Stimulated activated CD8-positive, alpha-beta memory T cell treated with anti-CD3 and anti-CD28 coated beads, Interleukin-15, amount 100 ng/mL, for 24 hours (primary cell): ENCODE measurements around the gene NADSYN1.
"Not testable (repeated sequence)": the region's sequence is repeated elsewhere in the genome, so short reads cannot be mapped to it uniquely, and the experiment has no call there.

Experiments used
- DNase-seq: peaks from one replicate; pipeline ENCODE4 v3.0.0-alpha.2; 2020; ENCODE audit warnings: low read depth

The NADSYN1 gene

DNA sequence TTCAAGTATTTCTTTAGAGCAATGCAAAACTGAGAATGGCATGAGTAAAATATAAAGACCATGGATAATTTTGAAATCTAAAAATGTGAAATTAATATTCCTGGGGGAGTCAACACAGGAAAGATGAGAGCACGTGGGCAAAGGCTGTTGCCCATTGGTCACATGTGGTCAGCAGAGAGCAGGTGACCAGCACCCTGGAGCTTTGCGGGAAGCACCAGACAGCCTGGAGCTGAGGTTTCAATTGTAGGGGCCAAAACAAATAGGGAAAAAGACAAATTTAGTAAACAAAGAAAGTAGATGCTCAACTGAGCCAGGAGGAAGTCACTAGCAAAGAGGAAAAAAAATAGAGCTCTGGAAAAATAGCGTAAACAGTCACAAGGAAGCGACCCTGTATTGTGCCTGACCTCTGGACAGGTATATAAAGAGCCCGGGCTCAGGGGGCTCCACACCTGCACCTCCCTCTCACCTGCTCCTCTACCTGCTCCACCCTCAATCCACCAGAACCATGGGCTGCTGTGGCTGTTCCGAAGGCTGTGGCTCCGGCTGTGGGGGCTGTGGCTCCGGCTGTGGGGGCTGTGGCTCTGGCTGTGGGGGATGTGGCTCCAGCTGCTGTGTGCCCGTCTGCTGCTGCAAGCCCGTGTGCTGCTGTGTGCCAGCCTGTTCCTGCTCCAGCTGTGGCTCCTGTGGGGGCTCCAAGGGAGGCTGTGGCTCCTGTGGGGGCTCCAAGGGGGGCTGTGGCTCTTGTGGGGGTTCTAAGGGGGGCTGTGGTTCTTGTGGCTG lies 74.0 kb downstream of the NADSYN1 start, which contains the start of gene KRTAP5-7:
KRTAP5-7 (plus strand) TSS at position 472 of the 780 bp plus-strand sequence; CDS start at position 506, 34 bp downstream.
- DNase-seq: not testable (repeated sequence)

DNA sequence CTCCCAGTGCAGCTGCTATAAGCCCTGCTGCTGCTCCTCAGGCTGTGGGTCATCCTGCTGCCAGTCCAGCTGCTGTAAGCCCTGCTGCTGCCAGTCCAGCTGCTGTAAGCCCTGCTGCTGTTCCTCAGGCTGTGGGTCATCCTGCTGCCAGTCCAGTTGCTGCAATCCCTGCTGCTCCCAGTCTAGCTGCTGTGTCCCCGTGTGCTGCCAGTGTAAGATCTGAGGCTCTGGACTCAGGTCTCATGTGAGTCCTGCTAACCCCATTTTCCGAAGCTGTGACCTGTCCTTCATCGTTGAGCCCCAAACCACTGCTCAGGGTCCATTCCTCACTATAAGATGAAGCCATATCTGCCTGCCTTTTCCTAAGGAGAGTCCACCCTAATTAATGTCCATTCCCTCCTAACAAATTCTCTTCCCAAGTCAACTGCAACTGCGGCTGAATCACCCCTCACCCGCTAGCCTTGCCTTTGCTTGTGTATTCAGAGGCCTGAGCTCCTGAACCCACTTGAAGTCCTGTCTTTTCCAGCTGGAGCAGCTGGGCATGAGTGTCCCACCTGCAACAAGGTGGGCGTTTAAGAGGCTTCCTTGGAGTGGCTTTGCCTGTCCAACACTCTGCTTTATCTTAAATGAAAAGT lies 74.7 kb downstream of the NADSYN1 start:
- no peak for DNase-seq

DNA sequence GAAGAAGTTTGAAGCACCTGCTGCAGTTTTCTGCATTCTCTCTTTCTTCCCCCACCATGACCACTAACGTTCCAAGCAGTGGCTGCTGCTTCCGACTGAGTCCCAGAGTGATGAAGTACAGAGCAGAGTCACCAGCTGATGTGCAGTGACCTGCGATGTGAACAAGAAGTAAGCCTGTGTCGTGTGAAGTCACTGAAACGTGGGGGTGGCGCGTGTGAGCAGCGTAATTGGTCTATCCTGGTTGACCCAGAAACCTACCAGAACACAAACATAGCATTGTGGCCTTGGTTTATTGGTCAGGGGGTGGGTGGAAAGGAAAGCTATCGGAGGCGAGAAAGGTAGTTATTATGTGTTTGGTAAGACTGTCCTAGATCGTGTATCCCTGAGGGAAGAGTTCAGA lies 77.6 kb downstream of the NADSYN1 start:
- DNase-seq: no peak

DNA sequence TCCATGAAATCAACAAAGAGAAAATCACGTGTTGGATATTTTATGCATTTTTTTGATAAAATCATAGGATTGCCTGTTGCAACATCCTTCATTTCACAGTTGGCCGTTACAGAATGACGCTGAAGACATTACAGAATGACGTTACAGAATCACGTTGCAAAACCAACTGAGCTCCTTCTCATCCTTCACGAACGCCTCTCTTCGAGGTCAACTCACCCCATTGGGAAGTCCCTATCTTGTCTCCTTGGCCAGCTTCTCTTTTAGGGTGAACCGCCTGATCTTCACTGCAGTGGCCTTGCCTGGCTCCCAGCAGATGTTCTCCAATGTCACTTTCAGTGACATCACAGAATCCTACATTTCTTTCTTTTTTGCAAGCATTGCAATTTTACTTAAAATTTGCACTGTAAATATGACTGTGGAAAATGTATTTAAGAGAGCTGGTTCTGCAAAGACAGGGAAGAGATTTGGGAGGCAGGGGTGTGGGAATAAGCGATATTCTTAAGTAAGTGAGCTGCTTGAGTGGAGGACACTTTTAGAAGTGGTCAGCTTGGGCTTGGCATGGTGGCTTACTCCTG lies 79.1 kb downstream of the NADSYN1 start:
- no peak for DNase-seq

DNA sequence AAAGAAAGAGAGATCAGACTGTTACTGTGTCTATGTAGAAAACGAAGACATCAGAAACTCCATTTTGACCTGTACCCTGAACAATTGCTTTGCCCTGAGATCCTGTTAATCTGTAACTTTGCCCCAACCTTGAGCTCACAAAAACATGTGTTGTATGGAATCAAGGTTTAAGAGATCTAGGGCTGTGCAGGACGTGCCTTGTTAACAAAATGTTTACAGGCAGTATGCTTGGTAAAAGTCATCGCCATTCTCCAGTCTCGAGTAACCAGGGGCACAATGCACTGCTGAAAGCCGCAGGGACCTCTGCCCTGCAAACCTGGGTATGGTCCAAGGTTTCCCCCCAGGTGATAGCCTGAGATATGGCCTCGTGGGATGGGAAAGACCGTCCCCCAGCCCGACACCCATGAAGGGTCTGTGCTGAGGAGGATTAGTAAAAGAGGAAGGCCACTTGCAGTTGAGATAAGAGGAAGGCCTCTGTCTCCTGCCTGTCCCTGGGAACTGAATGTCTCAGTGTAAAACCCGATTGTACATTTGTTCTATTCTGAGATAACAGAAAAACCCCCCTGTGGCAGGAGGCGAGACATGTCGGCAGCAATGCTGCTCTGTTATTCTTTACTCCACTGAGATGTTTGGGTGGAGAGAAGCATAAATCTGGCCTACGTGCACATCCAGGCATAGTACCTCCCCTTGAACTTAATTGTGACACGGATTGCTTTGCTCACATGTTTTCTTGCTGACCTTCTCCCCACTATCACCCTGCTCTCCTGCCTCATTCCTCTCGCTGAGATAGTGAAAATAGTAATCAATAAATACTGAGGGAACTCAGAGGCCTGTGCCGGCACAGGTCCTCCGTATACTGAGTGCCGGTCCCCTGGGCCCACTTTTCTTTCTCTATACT lies 82.0 kb downstream of the NADSYN1 start:
- DNase-seq: not testable (repeated sequence)

DNA sequence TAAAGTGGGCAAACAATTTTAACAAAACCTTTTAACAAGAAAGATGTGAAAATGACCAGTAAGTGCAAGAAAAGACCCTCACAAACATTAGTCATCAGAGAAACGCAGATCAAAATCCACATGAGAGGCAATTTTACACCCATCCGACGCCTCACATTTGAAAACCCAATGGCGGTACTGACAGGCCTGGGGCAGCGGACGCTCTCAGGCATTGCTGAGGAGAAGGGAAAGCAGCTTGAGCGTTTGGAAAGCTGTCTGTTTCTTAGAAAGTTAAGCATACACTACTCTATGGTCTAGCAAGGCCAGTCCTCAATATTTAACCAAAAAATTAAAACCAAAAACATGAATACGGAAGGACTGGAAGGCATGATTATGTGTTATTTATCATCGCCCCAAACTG lies 82.8 kb downstream of the NADSYN1 start:
- DNase-seq: no peak

DNA sequence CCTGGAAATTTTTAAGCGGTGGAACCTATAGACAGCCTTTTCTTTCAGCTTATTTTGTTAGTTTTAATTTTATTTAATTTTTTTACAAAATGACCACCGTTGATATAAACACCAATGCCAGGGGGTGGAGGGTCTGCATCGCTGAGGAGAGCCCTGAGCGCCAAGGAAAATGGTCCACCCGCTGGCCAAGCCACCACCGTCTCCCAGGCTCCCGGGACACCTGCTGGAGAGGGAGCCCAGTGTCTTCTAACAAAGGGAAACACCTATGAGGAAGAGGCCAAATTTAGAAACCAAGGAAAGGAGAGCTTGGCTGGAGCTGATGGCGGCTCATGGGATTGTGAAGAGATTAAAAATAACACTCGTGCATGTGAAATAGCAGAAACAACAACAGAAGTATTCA lies 84.5 kb downstream of the NADSYN1 start:
- no peak for DNase-seq

DNA sequence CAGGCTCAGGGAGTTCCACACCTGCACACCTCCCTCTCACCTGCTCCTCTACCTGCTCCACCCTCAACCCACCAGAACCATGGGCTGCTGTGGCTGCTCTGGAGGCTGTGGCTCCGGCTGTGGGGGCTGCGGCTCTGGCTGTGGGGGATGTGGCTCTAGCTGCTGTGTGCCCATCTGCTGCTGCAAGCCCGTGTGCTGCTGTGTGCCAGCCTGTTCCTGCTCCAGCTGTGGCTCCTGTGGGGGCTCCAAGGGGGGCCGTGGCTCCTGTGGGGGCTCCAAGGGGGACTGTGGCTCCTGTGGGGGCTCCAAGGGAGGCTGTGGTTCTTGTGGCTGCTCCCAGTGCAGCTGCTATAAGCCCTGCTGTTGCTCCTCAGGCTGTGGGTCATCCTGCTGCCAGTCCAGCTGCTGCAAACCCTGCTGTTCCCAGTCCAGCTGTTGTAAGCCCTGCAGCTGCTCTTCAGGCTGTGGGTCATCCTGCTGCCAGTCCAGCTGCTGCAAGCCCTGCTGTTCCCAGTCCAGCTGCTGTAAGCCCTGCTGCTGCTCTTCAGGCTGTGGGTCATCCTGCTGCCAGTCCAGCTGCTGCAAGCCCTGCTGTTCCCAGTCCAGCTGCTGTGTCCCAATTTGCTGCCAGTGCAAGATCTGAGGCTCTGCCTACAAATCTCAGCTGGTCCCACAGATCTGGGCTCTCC lies 85.1 kb downstream of the NADSYN1 start, which contains the start of gene KRTAP5-8:
KRTAP5-8 (plus strand) TSS at position 49 of the 689 bp plus-strand sequence; CDS start at position 80, 31 bp downstream.
- not testable (repeated sequence) for DNase-seq

DNA sequence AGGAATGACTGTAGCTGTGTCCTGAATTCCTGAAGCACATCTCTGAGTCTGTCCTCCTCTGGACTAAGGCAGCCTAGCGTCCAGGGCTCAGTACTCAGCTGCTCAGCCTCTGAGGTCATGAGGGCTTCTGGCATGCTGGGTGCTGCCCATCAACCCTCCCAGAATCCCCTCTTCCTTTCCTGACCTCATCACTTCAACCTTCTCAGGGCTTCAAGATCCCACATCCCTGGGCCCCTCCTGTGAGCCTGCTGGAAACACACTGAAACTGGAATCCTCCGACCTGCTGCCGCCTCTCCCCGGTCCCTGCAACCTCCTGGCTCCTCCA lies 85.6 kb downstream of the NADSYN1 start:
- DNase-seq: no peak

DNA sequence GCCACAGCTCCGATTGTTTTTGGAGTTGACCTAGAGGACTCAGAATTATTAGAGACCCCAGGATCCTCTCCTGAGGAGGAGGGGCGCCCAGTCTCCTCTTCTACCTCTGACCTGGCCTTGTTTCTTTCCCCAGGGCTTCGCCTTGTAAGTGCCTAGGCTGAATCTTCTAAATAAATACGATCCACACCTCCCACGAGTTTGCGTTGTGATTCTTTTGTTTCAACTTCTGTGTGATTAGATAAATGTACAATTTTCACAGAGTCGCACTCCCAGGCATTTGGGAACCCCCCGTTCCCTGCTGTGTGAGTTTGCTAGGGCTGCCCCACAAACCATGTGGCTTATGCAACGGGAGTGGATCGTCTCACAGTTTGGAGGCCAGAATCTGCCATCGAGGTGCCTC lies 86.0 kb downstream of the NADSYN1 start:
- DNase-seq: no peak

DNA sequence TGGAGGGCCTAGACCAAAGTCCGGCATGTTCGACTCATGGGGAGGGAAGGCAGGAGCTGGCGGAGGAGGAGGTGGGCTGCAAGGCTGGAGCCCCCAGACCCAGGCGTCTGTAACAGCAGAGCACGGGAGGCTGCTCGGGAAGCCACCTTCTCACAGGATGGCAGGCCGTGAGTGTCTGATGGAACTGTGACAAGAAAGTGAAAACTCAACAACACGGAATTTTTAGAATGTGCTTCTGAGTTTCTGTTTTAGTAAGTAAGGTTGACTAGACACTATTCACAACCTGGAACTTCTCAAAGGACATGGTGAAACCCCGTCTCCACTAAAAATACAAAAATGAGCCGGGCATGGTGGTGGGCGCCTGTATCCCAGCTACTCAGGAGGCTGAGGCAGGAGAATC lies 87.0 kb downstream of the NADSYN1 start:
- DNase-seq: not testable (repeated sequence)

DNA sequence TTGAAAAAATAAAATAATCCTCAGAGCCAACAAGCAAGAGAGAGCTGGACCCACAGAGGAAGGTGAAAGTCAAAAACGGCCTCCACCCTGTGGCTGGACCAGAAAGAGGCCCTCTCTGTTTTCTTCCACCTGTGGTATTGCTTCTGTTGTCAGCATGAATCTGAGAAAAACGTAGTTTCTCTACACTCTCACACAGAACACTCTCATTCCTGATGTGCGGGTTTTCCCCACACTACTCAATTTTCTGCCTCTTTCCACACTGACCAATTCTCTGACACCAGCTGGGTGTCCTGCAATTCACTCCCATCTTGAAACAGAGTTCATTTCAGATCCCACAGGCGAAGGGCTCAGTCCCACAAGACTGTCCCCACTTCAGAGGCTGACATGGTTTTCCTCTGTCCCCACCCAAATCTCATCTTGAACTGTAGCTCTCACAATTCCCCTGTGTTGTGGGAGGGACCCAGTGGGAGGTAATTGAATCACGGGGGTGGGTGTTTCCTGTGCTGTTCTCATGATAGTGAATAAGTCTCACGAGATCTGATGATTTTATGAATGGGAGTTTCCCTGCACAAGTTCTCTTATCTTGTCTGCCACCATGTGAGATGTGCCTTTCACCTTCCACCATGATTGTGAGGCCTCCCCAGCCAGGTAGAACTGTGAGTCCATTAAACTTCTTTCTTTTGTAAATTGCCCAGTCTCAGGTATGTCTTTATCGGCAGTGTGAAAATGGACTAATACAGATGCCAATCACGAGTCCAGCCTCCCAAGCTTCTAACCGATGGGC lies 87.7 kb downstream of the NADSYN1 start:
- DNase-seq: not testable (repeated sequence)

DNA sequence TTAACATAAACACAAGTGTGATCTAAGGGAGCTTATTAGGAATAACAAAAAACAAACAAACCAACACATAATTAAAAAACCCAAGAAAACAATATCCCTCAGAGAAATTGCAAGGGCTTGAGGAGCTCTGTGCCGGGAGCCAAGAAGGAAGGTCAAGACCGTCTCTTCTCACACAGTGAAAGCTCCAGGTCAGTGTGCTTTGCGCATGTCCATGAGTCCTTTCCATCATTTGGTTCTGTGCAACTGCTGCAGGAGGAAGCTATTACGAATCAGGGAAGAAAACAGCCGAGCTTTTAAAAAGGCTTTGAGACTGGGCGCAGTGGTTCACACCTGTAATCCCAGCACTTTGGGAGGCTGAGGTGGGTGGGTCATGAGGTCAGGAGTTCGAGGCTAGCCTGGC lies 89.4 kb downstream of the NADSYN1 start:
- no peak for DNase-seq

DNA sequence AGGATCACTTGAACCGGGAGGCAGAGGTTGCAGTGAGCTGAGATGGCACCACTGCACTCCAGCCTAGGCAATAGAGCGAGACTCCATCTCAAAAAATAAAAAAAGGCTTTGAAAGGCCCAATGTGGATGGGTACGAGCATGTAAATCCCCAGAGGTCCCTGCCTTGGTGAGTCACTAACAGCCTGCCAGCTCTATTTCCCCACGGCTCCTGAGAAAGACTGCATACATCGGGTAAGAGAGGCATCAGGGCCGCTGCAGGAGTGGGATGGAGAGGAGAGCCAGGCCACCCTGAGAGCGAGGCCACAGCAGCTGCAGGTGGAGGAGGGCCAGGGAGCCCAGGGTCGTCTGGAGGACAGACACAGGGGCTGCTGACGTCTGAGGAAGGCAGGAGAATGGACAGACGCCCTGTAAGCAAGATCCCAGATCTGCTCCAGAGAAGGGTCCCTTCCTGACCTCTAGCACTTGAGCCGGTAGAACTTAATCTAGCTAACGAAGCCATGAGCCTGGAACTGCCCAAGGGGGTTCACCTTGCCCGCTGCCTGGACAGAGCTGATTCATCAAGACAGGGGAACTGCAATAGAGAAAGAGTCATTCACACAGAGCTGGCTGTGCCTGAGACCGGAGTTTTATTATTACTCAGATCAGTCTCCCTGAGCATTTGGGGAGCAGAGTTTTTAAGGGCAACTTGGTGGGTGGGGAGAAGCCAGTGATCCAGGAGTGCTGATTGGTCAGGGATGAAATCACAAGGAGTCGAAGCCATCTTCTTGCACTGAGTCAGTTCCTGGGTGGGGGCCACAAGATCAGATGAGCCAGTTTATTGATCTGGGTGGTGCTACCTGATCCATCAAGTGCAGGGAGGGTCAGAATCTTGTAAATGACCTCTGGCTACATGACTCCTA lies 90.1 kb downstream of the NADSYN1 start:
- no peak for DNase-seq

DNA sequence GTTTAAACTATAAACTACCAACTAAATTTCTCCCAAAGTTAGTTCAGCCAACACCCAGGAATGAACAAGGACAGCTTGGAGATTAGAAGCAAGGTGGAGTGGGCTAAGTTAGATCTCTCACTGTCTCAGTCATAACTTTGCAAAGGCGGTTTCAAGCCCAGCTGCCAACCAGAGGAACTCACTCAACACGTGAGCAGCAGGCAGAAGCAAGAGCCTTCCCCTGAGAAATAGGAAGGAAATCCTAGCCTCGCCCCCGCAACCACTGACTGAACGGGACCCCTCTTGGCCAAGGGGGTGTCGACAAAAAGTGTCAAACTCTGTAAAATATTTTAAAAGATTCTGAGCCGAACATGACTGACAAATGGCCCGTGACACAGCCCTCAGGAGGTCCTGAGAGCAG lies 90.9 kb downstream of the NADSYN1 start:
- no peak for DNase-seq

DNA sequence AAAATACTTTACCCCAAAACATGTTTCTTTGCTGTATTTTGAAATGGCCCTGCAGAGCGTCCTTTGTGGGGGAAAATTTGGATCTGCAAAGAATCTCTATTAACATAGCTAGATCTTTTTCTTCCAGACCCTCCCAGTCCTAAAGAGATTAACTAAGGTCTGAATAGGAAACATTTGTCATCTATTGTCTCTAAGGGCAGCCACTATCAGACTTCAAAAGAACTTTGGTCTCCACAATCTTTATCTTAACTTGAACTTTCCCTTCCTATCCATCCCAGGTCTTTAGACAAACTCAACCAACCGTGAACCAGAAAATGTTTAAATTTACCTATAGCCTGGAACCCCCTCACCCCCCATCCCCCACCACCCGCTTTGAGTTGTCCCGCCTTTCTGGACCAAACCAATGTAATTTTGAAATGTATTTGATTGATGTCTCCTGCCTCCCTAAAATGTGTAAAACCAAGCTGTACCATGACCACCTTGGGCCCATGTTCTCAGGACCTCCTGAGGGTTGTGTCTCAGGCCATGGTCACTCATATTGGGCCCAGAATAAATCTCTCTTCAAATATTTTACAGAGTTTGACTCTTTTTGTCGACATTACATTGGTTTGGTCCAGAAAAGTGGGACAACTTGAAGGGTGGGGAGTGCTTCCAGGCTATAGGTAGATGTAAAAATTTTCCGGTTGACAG lies 91.7 kb downstream of the NADSYN1 start:
- DNase-seq: no peak

DNA sequence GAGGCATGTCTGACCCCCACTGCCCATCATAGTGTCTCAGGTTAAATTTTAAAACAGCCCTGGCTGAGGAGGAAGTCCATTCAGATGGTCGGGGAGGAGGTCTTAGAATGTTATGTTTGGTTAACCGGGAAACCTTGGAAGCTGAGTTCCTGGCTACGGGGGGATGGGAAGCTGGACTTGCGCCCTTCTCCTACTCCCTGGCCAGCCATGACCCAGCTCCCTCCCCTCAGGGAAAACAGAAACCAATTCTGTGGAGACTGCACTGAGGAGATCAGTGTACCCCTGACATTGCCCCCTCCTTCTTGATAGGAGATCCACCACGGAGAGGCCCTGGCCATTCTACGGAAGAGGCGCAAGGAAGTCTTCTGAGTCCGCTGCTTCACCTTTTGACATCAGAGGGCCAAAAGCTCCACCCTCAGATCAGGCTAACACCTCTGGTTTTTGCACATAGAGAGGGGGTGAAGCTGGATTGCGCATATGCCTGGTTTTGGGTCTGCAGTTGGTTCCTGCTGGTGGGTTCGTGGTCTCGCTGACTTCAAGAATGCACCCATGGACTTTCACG lies 92.5 kb downstream of the NADSYN1 start:
- no peak for DNase-seq

DNA sequence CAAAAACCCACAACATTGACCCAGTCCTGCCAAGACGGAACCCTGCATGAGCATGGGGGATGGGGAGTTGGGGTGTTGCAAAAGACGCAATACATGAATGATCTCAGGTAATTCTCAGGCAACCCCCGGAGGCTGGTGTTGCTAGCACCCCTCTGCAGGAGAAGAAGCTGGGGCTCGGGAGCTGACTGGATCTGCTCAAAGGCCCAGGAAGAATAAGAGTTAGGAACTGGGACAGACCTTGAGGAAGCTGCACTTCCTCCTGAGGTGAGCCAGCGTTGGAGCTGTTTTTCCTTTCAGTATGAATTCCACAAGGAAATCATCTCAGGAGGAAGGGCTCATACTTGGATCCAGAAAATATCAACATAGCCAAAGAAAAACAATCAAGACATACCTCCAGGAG lies 95.1 kb downstream of the NADSYN1 start, which contains the start of gene KRTAP5-9:
KRTAP5-9 (plus strand) TSS at position 301 of the 400 bp plus-strand sequence. CDS start 238 bp downstream, outside the sequence.
- no peak for DNase-seq

DNA sequence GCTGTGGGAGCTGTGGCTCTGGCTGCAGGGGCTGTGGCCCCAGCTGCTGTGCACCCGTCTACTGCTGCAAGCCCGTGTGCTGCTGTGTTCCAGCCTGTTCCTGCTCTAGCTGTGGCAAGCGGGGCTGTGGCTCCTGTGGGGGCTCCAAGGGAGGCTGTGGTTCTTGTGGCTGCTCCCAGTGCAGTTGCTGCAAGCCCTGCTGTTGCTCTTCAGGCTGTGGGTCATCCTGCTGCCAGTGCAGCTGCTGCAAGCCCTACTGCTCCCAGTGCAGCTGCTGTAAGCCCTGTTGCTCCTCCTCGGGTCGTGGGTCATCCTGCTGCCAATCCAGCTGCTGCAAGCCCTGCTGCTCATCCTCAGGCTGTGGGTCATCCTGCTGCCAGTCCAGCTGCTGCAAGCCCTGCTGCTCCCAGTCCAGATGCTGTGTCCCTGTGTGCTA lies 95.7 kb downstream of the NADSYN1 start:
- no peak for DNase-seq
